ENCODE results near the gene CLK2.
"Not testable (repeated sequence)": the region's sequence is repeated elsewhere in the genome, so short reads cannot be mapped to it uniquely, and the experiment has no call there.

Gene CLK2

GRCh38 chr1:155266553-155266952 is 6.8 kb downstream of the CLK2 start:
- no peak for DNase-seq (ENCODE audit: low spot score)

- no peak for DNase-seq (ENCODE audit: low spot score)
Observed at GRCh38 chr1:155263067-155263466, 10.2 kb downstream of the CLK2 start.

GRCh38 chr1:155261852-155262673 is 11.2 kb downstream of the CLK2 start, which contains the start of gene SCAMP3:
Gene SCAMP3 (minus strand): TSS chr1:155262360. CDS start chr1:155262151, 209 bp downstream.
- DNase-seq (ENCODE audit: low spot score) = peak; percentile 95

GRCh38 chr1:155261493-155261851 is 11.8 kb downstream of the CLK2 start:
- DNase-seq (ENCODE audit: low spot score) = peak; percentile 46

- no peak for DNase-seq (ENCODE audit: low spot score)
Observed at GRCh38 chr1:155260276-155260675, 13.0 kb downstream of the CLK2 start.

GRCh38 chr1:155256058-155256852 is 17.0 kb downstream of the CLK2 start:
- no peak for DNase-seq (ENCODE audit: low spot score)

GRCh38 chr1:155255243-155256007 is 17.9 kb downstream of the CLK2 start, which contains the start of gene ENTREP3:
Gene ENTREP3 (minus strand): TSS chr1:155255483. CDS start chr1:155254877, 606 bp downstream.
- DNase-seq (ENCODE audit: low spot score) = peak; percentile 81

GRCh38 chr1:155254714-155255242 is 18.5 kb downstream of the CLK2 start:
- DNase-seq (ENCODE audit: low spot score) = no peak

GRCh38 chr1:155254228-155254713 is 19.0 kb downstream of the CLK2 start:
- no peak for DNase-seq (ENCODE audit: low spot score)

GRCh38 chr1:155253797-155254196 is 19.5 kb downstream of the CLK2 start:
- DNase-seq (ENCODE audit: low spot score) = no peak

GRCh38 chr1:155253208-155253607 is 20.1 kb downstream of the CLK2 start:
- no peak for DNase-seq (ENCODE audit: low spot score)

- DNase-seq (ENCODE audit: low spot score) = no peak
Observed at GRCh38 chr1:155251566-155251965, 21.7 kb downstream of the CLK2 start.

- peak; percentile 97 for DNase-seq (ENCODE audit: low spot score)
Observed at GRCh38 chr1:155250633-155251449, 22.5 kb downstream of the CLK2 start.

- no peak for DNase-seq (ENCODE audit: low spot score)
Observed at GRCh38 chr1:155250246-155250632, 23.1 kb downstream of the CLK2 start.

- no peak for DNase-seq (ENCODE audit: low spot score)
Observed at GRCh38 chr1:155247667-155248553, 25.4 kb downstream of the CLK2 start.

- not testable (repeated sequence) for DNase-seq (ENCODE audit: low spot score)
Observed at GRCh38 chr1:155246796-155247195, 26.5 kb downstream of the CLK2 start.

- no peak for DNase-seq (ENCODE audit: low spot score)
Observed at GRCh38 chr1:155245163-155245524, 28.2 kb downstream of the CLK2 start.

- DNase-seq (ENCODE audit: low spot score) = peak; percentile 99
Observed at GRCh38 chr1:155244368-155245162, 28.7 kb downstream of the CLK2 start.

- DNase-seq (ENCODE audit: low spot score) = no peak
Observed at GRCh38 chr1:155242805-155243358, 30.4 kb downstream of the CLK2 start.

All from activated CD4-positive, alpha-beta T cell treated with anti-CD3 and anti-CD28 coated beads, Interleukin-2, Interleukin-4, amounts not matched to agents 100 ng/mL and 50 ng/mL, durations not matched to agents 16 hours and 8 hours (primary cell).